AG10803 (cell line): ENCODE results near the gene ADGRD1.

Source experiments
- DNase-seq: peaks from one replicate; pipeline ENCODE4 v3.0.0; 2010; ENCODE audit warnings: low read depth
- H3K4me3 ChIP-seq: 2 replicates; pipeline ENCODE4 v1.5.1; 2011; ENCODE audit warnings: mild to moderate bottlenecking, low read length, control low read depth
- CTCF ChIP-seq: conservative IDR thresholded peaks from 2 replicates; pipeline ENCODE4 v1.5.1; 2011; ENCODE audit warnings: mild to moderate bottlenecking, low read length, control low read depth, inconsistent platforms

Gene ADGRD1

DNA sequence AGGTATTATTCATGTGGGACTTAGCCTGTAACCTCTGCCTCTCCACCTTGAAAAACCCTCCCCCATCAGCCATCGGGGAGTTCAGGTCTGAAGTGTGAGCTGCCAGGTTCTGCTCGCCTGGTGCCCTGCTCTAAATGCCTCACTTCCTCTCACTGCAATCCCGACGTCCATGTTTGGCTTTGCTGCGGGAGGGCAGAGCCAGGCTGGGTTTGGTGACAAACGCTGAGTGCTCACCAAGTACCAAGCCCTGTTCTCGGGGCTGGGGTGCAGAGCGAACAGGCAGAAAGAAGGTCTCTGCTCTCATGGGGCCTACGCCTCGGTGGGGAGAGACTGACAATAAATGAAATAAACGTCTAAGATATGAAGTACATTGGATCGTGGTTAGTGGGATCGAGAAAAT, 2.1 kb upstream of the ADGRD1 start:
- no peak for DNase-seq
- no peak overlapping the region for H3K4me3 ChIP-seq
- no peak for TF ChIP-seq CTCF

- TF ChIP-seq CTCF: no peak
- H3K4me3 ChIP-seq: no peak overlapping the region
- DNase-seq: no peak
These were observed 1.3 kb upstream of the ADGRD1 start for GRCh38 chr12:130952171-130952954.

GRCh38 chr12:130954544-130954831, 781 bp downstream of the ADGRD1 start:
- peak overlapping the region; percentile 63 for H3K4me3 ChIP-seq
- DNase-seq: no peak
- TF ChIP-seq CTCF: no peak

DNA sequence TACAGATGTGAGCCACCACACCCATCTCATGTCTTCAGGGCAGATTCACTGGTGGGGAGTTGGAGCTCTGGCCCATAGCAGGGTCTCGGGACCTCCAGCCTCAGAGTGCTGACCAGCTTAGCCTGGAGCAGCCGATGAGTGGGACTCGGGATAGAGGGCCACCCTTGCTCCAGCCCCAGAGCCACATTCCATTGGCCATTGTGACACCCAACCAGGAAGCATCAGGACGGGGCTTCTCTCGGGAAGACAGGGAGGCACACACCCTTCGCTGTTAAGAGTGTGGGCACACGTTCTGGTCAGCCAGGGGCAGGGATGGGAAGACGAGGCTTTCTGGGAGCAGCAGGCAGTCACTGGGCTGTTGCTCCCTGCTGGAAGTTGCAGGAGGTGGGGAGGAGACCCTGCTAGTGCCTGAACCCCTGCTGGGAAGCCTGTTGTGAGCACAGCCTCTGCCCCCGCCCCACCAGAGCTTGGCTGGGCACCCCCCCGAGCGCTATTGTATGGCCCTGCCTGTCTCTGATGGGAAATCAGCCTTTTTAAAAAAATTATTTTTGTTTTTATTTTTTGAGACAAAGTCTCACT, 1.6 kb downstream of the ADGRD1 start:
- TF ChIP-seq CTCF: no peak
- peak; percentile 27 for DNase-seq
- peak overlapping the region; percentile 63 for H3K4me3 ChIP-seq

DNA sequence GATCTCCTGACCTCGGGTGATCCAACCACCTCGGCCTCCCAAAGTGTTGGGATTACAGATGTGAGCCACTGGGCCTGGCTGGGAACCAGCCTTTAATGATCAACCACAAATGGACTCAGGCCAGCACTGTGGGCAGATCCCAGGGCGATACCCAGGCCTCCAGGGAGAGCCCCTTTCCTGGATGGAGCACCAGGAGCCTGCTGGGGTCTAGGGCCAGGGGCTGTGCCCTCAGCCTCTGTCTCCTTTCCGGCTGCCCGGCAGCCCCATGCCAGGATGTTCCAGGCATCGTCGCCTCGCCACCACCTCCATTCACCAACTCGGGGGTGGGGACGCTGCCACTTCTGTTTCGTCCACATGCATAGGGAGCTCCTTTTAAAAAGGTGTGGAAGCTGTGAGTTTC, 2.3 kb downstream of the ADGRD1 start:
- no peak for DNase-seq
- H3K4me3 ChIP-seq: no peak overlapping the region; the same call in 1 of the 2 replicates
- TF ChIP-seq CTCF: no peak

- no peak for DNase-seq
- H3K4me3 ChIP-seq: no peak overlapping the region
- no peak for TF ChIP-seq CTCF
These were observed 3.0 kb downstream of the ADGRD1 start for GRCh38 chr12:130956456-130957303.
